HCT116 (cell line): ENCODE data around the gene MCRS1. TPM values are rescaled to one million over a fixed set of nuclear protein-coding genes. Genes with fewer than 3 reads are reported as not detected.

Experiments used
- ATAC-seq: fragments of 200-7000 bp; cut with Tn5 transposase; 2 replicates; pipeline ENCODE4 v1.9.1; 2020; ENCODE audit warnings: mild to moderate bottlenecking, moderate library complexity
- BruUV-seq: library from RNA; stranded (reverse); fragments of 400-500 nt; replicated peaks from 2 replicates; lab custom pipeline; 2021; lab: Mats Ljungman, UMichigan
- CTCF ChIA-PET: fragments of 300-600 bp; sonication (Branson Sonifier 250); formaldehyde crosslinking; loops from one replicate; lab custom pipeline; 2021; ENCODE audit warnings: antibody characterized with exemption; lab: Charles Lee
- POLR2A ChIA-PET: fragments of 300-600, 350-600 bp; sonication (Branson Sonifier 250); formaldehyde crosslinking; loops from one replicate; lab custom pipeline; 2021; ENCODE audit warnings: antibody characterized with exemption; lab: Charles Lee
- RAD21 ChIA-PET, 2 experiments: fragments of 300-600 bp; sonication (Branson Sonifier 250); formaldehyde crosslinking; loops; one replicate each; lab custom pipeline; 2023; ENCODE audit warnings: low total read pairs in 2 of 2; ENCODE audit not compliant: uncharacterized antibody in 2 of 2, unreplicated experiment in 2 of 2, low non-redundant PET in 1 of 2; lab: Charles Lee
- DNase-seq: peaks from one replicate; pipeline ENCODE4 v3.0.0-alpha.2; 2010; ENCODE audit warnings: low read depth, low spot score
- H2AFZ ChIP-seq: fragments of 200-600 bp; shearing (Covaris generic), sonication (generic); 2 replicates; pipeline ENCODE4 v1.6.1; 2017; ENCODE audit warnings: low read depth, mixed run types, mixed read lengths, antibody characterized with exemption, low read length; ENCODE audit not compliant: poor library complexity, severe bottlenecking
- H3K27ac ChIP-seq: 2 replicates; pipeline ENCODE4 v1.5.1; 2012; ENCODE audit warnings: low read depth, low read length
- H3K27me3 ChIP-seq: fragments of 200-600 bp; sonication (generic); 2 replicates; pipeline ENCODE4 v1.6.1; 2016; ENCODE audit warnings: mixed run types, low read length, mixed read lengths; ENCODE audit not compliant: insufficient read depth
- H3K36me3 ChIP-seq, 2 experiments: fragments of 200-500 bp in 1 of 2; fragments of 200-600 bp in 1 of 2; sonication (Bioruptor generic) in 1 of 2; sonication (generic) in 1 of 2; 2 replicates each; pipeline versions ENCODE4 v1.5.1 to v1.6.1; 2014 to 2016; ENCODE audit warnings: low read length in 2 of 2, inconsistent platforms in 1 of 2, mixed read lengths in 1 of 2, mixed run types in 1 of 2; ENCODE audit not compliant: insufficient read depth in 2 of 2, control insufficient read depth in 1 of 2
- H3K4me1 ChIP-seq, 2 experiments: fragments of 200-600 bp in 1 of 2; sonication (generic) in 1 of 2; 2 replicates each; pipeline versions ENCODE4 v1.5.1 to v1.6.1; 2012 to 2017; ENCODE audit warnings: low read length in 2 of 2, inconsistent platforms in 1 of 2, mild to moderate bottlenecking in 1 of 2, mixed read lengths in 1 of 2, mixed run types in 1 of 2, moderate library complexity in 1 of 2; ENCODE audit not compliant: insufficient read depth in 2 of 2, control insufficient read depth in 1 of 2
- H3K4me2 ChIP-seq: fragments of 200-600 bp; sonication (generic); 2 replicates; pipeline ENCODE4 v1.6.1; 2017; ENCODE audit warnings: mixed run types, low read length, mixed read lengths
- H3K4me3 ChIP-seq, 2 experiments: fragments of 200-600 bp in 1 of 2; sonication (generic) in 1 of 2; replicated peaks in 1 of 2; 2 replicates each; pipeline ENCODE4 v1.5.1; 2011 to 2016; ENCODE audit warnings: low read length in 2 of 2, control low read depth in 1 of 2, low read depth in 1 of 2, mild to moderate bottlenecking in 1 of 2, mixed read lengths in 1 of 2, mixed run types in 1 of 2
- H3K79me2 ChIP-seq: fragments of 200-600 bp; sonication (generic); 2 replicates; pipeline ENCODE4 v1.6.1; 2017; ENCODE audit warnings: mild to moderate bottlenecking, mixed run types, low read length, moderate library complexity, mixed read lengths; ENCODE audit not compliant: insufficient read depth
- H3K9ac ChIP-seq: fragments of 200-600 bp; sonication (generic); 2 replicates; pipeline ENCODE4 v1.6.1; 2016; ENCODE audit warnings: low read length, mixed read lengths
- H3K9me2 ChIP-seq: fragments of 200-600 bp; sonication (generic), shearing (Covaris generic); 2 replicates; pipeline ENCODE4 v1.6.1; 2017; ENCODE audit warnings: mixed run types, mild to moderate bottlenecking, moderate library complexity; ENCODE audit not compliant: insufficient read depth
- H3K9me3 ChIP-seq, 2 experiments: fragments of 200-500 bp in 1 of 2; fragments of 200-600 bp in 1 of 2; sonication (Bioruptor generic) in 1 of 2; sonication (generic) in 1 of 2; 2 replicates each; pipeline ENCODE4 v1.6.1; 2014 to 2017; ENCODE audit warnings: low read length in 2 of 2, mixed read lengths in 2 of 2, inconsistent platforms in 1 of 2, low read depth in 1 of 2, mild to moderate bottlenecking in 1 of 2, mixed run types in 1 of 2, moderate library complexity in 1 of 2; ENCODE audit not compliant: control insufficient read depth in 1 of 2, insufficient read depth in 1 of 2
- H4K20me1 ChIP-seq: fragments of 200-600 bp; sonication (generic), shearing (Covaris generic); 2 replicates; pipeline ENCODE4 v1.6.1; 2017; ENCODE audit warnings: mixed run types, mild to moderate bottlenecking, moderate library complexity; ENCODE audit not compliant: insufficient read depth
- CEBPB ChIP-seq: IDR thresholded peaks from 2 replicates; pipeline ENCODE4 v1.6.1; 2012; ENCODE audit warnings: low read depth
- POLR2A ChIP-seq: IDR thresholded peaks from 2 replicates; pipeline ENCODE4 v1.7.0; 2011; ENCODE audit warnings: borderline replicate concordance; ENCODE audit not compliant: insufficient read depth, insufficient read length; ENCODE audit errors: extremely low read depth
- SIN3A ChIP-seq: IDR thresholded peaks from 2 replicates; pipeline ENCODE4 v1.6.1; 2012; ENCODE audit warnings: low read depth
- YY1 ChIP-seq: IDR thresholded peaks from 2 replicates; pipeline ENCODE4 v1.6.1; 2011; ENCODE audit warnings: low read length, low read depth, moderate library complexity, mild to moderate bottlenecking; ENCODE audit not compliant: insufficient replicate concordance; ENCODE audit errors: extremely low read depth
- intact Hi-C: fragments of 100-400 bp; cut with micrococcal nuclease; formaldehyde crosslinking; loops from 2 replicates; pipeline ENCODE4 v1.10.0; 2022
- total RNA-seq: library from RNA; stranded (reverse); gene quantifications from one replicate; pipeline ENCODE4 v1.2.1, GENCODE V29; 2021; ENCODE audit not compliant: unreplicated experiment
- TF ChIP-seq, protein P1 (sequence below): IDR thresholded peaks from 2 replicates; pipeline ENCODE4 v1.6.1; 2012; ENCODE audit warnings: low read depth
- TF ChIP-seq, protein P2 (sequence below): IDR thresholded peaks from 2 replicates; pipeline ENCODE4 v1.6.1; 2012
- TF ChIP-seq, protein P3 (sequence below): IDR thresholded peaks from 2 replicates; pipeline ENCODE4 v1.6.1; 2011; ENCODE audit warnings: mild to moderate bottlenecking, low read length, moderate library complexity; ENCODE audit not compliant: insufficient replicate concordance; ENCODE audit errors: extremely low read depth

The MCRS1 gene
- total RNA-seq, 1 experiment from 2014 or later: 91.9 TPM

DNA sequence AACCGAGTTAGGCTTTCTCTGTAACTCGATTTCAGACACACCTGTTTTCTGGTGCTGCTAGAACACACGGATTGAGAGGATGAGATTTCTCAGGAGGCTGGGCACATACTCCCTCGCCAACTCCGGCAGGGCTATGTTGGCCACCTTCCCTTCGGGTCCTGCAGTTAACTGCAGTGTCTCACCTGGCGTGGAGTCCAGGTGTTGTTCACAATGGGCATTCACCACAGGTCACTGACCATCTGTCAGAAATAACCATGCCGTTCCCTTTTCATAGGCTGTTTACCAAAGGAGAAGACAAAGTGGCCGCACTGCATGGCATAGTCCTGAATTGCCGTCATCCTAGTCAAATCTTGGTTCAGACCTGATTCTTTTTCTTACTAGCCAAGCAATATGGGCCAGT lies 34.6 kb downstream of the MCRS1 start:
- POLR2A ChIA-PET: no interaction called here
- ATAC-seq (no peak), DNase-seq (no peak)

More for the DNA sequence above, 34.6 kb downstream of the MCRS1 start:
- H4K20me1 ChIP-seq: no peaks in the 10 kb centered on the region
- no peak overlapping the region for H2AFZ ChIP-seq
- no peaks in the 10 kb centered on the region for H3K9me2 ChIP-seq
- TF ChIP-seq, protein P1, sequence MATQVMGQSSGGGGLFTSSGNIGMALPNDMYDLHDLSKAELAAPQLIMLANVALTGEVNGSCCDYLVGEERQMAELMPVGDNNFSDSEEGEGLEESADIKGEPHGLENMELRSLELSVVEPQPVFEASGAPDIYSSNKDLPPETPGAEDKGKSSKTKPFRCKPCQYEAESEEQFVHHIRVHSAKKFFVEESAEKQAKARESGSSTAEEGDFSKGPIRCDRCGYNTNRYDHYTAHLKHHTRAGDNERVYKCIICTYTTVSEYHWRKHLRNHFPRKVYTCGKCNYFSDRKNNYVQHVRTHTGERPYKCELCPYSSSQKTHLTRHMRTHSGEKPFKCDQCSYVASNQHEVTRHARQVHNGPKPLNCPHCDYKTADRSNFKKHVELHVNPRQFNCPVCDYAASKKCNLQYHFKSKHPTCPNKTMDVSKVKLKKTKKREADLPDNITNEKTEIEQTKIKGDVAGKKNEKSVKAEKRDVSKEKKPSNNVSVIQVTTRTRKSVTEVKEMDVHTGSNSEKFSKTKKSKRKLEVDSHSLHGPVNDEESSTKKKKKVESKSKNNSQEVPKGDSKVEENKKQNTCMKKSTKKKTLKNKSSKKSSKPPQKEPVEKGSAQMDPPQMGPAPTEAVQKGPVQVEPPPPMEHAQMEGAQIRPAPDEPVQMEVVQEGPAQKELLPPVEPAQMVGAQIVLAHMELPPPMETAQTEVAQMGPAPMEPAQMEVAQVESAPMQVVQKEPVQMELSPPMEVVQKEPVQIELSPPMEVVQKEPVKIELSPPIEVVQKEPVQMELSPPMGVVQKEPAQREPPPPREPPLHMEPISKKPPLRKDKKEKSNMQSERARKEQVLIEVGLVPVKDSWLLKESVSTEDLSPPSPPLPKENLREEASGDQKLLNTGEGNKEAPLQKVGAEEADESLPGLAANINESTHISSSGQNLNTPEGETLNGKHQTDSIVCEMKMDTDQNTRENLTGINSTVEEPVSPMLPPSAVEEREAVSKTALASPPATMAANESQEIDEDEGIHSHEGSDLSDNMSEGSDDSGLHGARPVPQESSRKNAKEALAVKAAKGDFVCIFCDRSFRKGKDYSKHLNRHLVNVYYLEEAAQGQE: no peak
- TF ChIP-seq, protein P2, sequence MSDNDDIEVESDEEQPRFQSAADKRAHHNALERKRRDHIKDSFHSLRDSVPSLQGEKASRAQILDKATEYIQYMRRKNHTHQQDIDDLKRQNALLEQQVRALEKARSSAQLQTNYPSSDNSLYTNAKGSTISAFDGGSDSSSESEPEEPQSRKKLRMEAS: no peak
- TF ChIP-seq YY1 (no peak), POLR2A (no peak), CEBPB (no peak), SIN3A (no peak)
- TF ChIP-seq, protein P3, sequence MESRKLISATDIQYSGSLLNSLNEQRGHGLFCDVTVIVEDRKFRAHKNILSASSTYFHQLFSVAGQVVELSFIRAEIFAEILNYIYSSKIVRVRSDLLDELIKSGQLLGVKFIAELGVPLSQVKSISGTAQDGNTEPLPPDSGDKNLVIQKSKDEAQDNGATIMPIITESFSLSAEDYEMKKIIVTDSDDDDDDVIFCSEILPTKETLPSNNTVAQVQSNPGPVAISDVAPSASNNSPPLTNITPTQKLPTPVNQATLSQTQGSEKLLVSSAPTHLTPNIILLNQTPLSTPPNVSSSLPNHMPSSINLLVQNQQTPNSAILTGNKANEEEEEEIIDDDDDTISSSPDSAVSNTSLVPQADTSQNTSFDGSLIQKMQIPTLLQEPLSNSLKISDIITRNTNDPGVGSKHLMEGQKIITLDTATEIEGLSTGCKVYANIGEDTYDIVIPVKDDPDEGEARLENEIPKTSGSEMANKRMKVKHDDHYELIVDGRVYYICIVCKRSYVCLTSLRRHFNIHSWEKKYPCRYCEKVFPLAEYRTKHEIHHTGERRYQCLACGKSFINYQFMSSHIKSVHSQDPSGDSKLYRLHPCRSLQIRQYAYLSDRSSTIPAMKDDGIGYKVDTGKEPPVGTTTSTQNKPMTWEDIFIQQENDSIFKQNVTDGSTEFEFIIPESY: no peak
- TF ChIP-seq, all 23 proteins: peak for 0
- Histone ChIP-seq H3K27me3 (no peaks in the 10 kb centered on the region), H3K79me2 (no peaks in the 10 kb centered on the region), H3K4me1 (peaks cover 30 to 32% of the 10 kb centered on the region in 2 experiments), H3K4me2 (no peak overlapping the region), H3K36me3 (0 out of 4 replicates have a peak, but pooled peaks cover 0 to under 1% of the 10 kb centered on the region in 2 experiments), H3K9me3 (no peaks in the 10 kb centered on the region), H3K9ac (no peak overlapping the region), H3K4me3 (no peak overlapping the region), H3K27ac (no peak overlapping the region)
- ChIA-PET RAD21 (no interaction called here), CTCF (no interaction called here)
- intact Hi-C loops: no loop called here
- BruUV-seq: no TSS peak
